GM12878 (cell line): Measurements from ENCODE around the gene EDC3. TPM values are rescaled to one million over a fixed set of nuclear protein-coding genes. Genes with fewer than 3 reads are reported as not detected.
A peak's percentile ranks its signal among the peaks of the same experiment; 100 is the strongest.

Source experiments
- FOXM1 ChIP-seq: IDR thresholded peaks from 2 replicates; pipeline ENCODE4 v1.6.1; 2012; ENCODE audit warnings: low read depth, mild to moderate bottlenecking, inconsistent platforms, low read length, moderate library complexity
- GABPA ChIP-seq: IDR thresholded peaks from 2 replicates; pipeline ENCODE4 v1.6.1; 2014; ENCODE audit warnings: antibody characterized with exemption, low read depth, mild to moderate bottlenecking, inconsistent platforms
- HDAC6 ChIP-seq: fragments of 200-600 bp; sonication (generic); IDR thresholded peaks from one replicate; pipeline ENCODE4 v1.8.0; 2017; ENCODE audit warnings: antibody characterized with exemption; ENCODE audit not compliant: unreplicated experiment
- HDGF ChIP-seq: fragments of 450-650 bp; IDR thresholded peaks from 2 replicates; pipeline ENCODE4 v1.6.1; 2016; ENCODE audit warnings: antibody characterized with exemption
- JUNB ChIP-seq: IDR thresholded peaks from 2 replicates; pipeline ENCODE4 v1.6.1; 2016; ENCODE audit warnings: antibody characterized with exemption, mild to moderate bottlenecking
- NKRF ChIP-seq: fragments of 450-650 bp; conservative IDR thresholded peaks from 2 replicates; pipeline ENCODE4 v1.6.1; 2017; ENCODE audit warnings: mild to moderate bottlenecking, moderate library complexity
- NRF1 ChIP-seq: conservative IDR thresholded peaks from 2 replicates; pipeline ENCODE4 v1.6.1; 2011; ENCODE audit warnings: mild to moderate bottlenecking, low read depth, low read length, improper control_type of control experiment
- PRDM15 ChIP-seq: fragments of 450-650 bp; formaldehyde crosslinking; IDR thresholded peaks from 2 replicates; pipeline ENCODE4 v1.4.0; 2020; ENCODE audit warnings: mild to moderate bottlenecking, moderate library complexity
- RBBP5 ChIP-seq: fragments of 200-600 bp; sonication (generic); conservative IDR thresholded peaks from 2 replicates; pipeline ENCODE4 v1.6.1; 2016
- SREBF1 ChIP-seq: IDR thresholded peaks from 2 replicates; pipeline ENCODE4 v1.6.1; 2012; ENCODE audit warnings: mild to moderate bottlenecking, low read length
- SRF ChIP-seq, 2 experiments: IDR thresholded peaks; 2 replicates each; pipeline ENCODE4 v1.6.1; 2011; ENCODE audit warnings: low read depth in 2 of 2, low read length in 2 of 2, mild to moderate bottlenecking in 1 of 2, moderate library complexity in 1 of 2
- STAT1 ChIP-seq: fragments of 450-650 bp; conservative IDR thresholded peaks from 2 replicates; pipeline ENCODE4 v1.6.1; 2014; ENCODE audit warnings: antibody characterized with exemption, mild to moderate bottlenecking
- ZBTB40 ChIP-seq: fragments of 450-650 bp; IDR thresholded peaks from 2 replicates; pipeline ENCODE4 v1.6.1; 2016; ENCODE audit warnings: mild to moderate bottlenecking, moderate library complexity, borderline replicate concordance
- ZNF622 ChIP-seq: fragments of 450-650 bp; IDR thresholded peaks from 2 replicates; pipeline ENCODE4 v1.6.1; 2017; ENCODE audit warnings: mild to moderate bottlenecking, inconsistent platforms
- ZSCAN29 ChIP-seq: fragments of 450-650 bp; IDR thresholded peaks from 2 replicates; pipeline ENCODE4 v1.6.1; 2017; ENCODE audit warnings: mild to moderate bottlenecking, moderate library complexity
- polyA plus RNA-seq, 11 experiments: library from polyadenylated mRNA; depleted of rRNA in 4 of 11; unstranded in 6 of 11; stranded (reverse) in 5 of 11; fragments of >200 nt; fragmentation: Nextera tagmentation in 4 of 11; fragmentation: Illumina TruSeq in 1 of 11; extraction: Ambion mirVana in 4 of 11; extraction: Trizol in 1 of 11; gene quantifications; 1 replicate in 1 of 11; 2 replicates in 10 of 11; pipeline versions ENCODE4 v1.2.1 to v1.2.3, GENCODE V29; 2011 to 2016; ENCODE audit warnings: inconsistent platforms in 2 of 11, missing spikeins in 2 of 11, low read depth in 1 of 11
- total RNA-seq, 4 experiments: library from RNA; depleted of rRNA in 3 of 4; stranded (reverse); fragments of >200 nt in 3 of 4; fragmentation: Illumina TruSeq in 1 of 4; extraction: Trizol in 1 of 4; gene quantifications; 2 replicates each; pipeline versions ENCODE4 v1.2.1 to v1.2.3, GENCODE V29; 2013 to 2021
- TF ChIP-seq, protein P1 (sequence below): fragments of 450-650 bp; IDR thresholded peaks from 2 replicates; pipeline ENCODE4 v1.6.1; 2017; ENCODE audit warnings: mild to moderate bottlenecking

The EDC3 gene
- total and polyA plus RNA-seq, 10 of the 15 experiments (the other 5 are each of a cell fraction or from before 2014, with no cell fraction given) = 11.8 to 48.4 (median 35.3) TPM

GRCh38 chr15:74615508-74616365 is 80.1 kb downstream of the EDC3 start, which contains the start of gene CLK3 (continued):
- peak; percentile 73 for TF ChIP-seq ZBTB40
- TF ChIP-seq ZNF622 = no peak
- no peak for TF ChIP-seq ZSCAN29
- TF ChIP-seq JUNB = no peak
- TF ChIP-seq GABPA = peak; percentile 79; the same call in 1 of the 2 replicates
- peak; percentile 70 for TF ChIP-seq NKRF
- TF ChIP-seq SREBF1 = no peak
- no peak for TF ChIP-seq PRDM15
- TF ChIP-seq HDAC6 = no peak
- TF ChIP-seq, protein P1, sequence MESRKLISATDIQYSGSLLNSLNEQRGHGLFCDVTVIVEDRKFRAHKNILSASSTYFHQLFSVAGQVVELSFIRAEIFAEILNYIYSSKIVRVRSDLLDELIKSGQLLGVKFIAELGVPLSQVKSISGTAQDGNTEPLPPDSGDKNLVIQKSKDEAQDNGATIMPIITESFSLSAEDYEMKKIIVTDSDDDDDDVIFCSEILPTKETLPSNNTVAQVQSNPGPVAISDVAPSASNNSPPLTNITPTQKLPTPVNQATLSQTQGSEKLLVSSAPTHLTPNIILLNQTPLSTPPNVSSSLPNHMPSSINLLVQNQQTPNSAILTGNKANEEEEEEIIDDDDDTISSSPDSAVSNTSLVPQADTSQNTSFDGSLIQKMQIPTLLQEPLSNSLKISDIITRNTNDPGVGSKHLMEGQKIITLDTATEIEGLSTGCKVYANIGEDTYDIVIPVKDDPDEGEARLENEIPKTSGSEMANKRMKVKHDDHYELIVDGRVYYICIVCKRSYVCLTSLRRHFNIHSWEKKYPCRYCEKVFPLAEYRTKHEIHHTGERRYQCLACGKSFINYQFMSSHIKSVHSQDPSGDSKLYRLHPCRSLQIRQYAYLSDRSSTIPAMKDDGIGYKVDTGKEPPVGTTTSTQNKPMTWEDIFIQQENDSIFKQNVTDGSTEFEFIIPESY = no peak
- TF ChIP-seq HDGF = no peak
- TF ChIP-seq FOXM1 = no peak
- TF ChIP-seq NRF1 = no peak
- no peak for TF ChIP-seq RBBP5
- TF ChIP-seq SRF (IDR thresholded peaks at IDR 0.05; ENCODE audit: low read depth in 2 of 2, low read length in 2 of 2) = peak; percentile 68 to 76; a peak in 3 of 4 replicates
- 0 out of 2 replicates have a peak, but pooled peaks have one; percentile 81 for TF ChIP-seq STAT1
